GM18951 (cell line): ENCODE results near the gene VOPP1.

ENCODE experiments used
- POLR2A ChIP-seq: IDR thresholded peaks from 4 replicates; pipeline ENCODE4 v1.6.1; 2011; ENCODE audit warnings: mild to moderate bottlenecking; ENCODE audit not compliant: insufficient read length, insufficient read depth; ENCODE audit errors: extremely low read depth
- in situ Hi-C: fragments of 300-500 bp; cut with MboI; formaldehyde crosslinking; loops from one replicate; pipeline ENCODE4 v1.12.0; 2022; ENCODE audit warnings: low sequenced_read_pairs, mixed read lengths, inconsistent platforms; ENCODE audit not compliant: unreplicated experiment

VOPP1 gene

DNA sequence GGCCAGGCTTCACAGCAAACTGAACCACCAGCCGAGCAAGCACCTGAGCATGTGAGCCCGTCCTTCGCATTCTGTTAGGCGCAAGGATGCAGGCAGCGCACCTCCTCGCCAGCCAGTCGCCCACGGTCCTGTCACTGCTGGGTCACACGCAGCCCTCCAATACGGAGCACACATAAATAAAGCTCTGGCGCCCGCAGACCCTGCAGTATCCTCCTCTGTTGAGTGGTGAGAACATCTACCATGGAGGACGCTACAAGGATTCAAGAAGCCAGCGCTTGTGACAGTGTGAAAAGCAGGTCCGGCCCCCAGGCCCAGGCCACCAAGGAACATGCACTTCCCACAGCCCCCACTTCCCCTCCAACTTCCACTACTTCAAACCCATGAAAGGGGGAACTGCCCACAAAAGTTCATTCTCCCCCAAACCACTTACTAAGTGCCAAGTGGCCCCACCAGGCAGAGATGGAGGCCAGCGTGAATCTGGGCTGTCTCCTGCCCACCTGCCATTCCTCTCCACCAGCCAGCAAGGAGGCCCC, 34.8 kb downstream of the VOPP1 start:
- in situ Hi-C loops: no loop called here
- TF ChIP-seq POLR2A: no peak

DNA sequence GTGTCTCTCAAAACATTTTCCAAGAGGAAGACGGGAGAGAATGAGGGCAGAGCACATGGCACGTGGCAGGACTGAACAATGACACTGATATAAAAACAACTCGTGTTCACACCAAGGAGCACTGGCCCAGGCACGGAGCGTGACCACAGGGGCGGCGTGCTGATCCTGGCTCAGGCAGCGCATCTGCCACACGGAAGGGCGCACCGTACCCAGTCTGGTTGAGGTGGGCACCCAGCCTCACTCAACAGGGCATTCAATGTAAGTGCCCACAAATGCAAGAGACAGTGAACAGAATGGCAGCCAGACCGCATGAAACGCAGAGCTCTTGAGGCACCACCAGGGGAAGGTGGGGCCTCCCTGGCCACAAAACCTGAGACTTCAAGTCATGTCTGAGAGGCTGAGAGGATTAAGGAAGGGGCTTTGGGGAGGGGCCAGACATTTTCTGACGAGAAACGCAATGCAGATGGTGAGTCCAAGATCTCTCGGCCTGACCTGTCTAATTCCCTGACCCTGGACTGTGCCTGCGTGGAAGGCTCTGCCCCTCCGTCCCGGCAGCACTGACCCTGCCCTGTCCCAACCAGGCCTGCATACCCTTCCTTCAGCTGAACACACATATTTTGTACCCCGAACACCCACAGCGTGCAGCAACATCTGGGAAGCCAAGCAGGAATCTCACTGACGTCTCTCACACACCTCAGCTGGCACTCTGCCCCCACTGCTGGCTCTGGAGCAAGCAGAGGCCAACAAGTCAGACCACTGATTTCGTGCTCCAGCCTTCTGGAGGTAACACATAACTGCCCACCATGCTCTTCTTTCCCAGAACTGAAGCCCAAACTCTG, 35.5 kb downstream of the VOPP1 start:
- TF ChIP-seq POLR2A: no peak
- in situ Hi-C loops: no loop called here

DNA sequence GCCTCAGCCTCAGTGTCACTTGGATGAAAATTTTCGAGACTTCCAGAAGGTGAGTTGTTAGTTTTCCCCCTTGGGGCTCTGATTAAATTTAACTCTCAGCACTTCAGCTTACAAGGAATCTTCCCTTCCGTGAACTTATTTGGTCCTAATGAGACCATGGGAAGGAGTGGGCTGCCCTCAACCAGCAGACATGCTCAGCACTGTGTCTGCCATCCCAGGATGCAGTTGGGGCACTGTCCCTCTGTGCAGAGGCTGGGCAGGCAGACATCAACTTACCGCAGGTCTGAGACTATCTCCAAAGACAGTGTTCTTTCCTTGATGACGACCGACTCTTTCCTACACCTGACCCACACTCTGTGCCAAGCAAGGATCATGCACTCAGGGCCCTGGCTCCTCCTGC, 36.7 kb downstream of the VOPP1 start:
- TF ChIP-seq POLR2A: peak; percentile 6
- in situ Hi-C loops: no loop called here

DNA sequence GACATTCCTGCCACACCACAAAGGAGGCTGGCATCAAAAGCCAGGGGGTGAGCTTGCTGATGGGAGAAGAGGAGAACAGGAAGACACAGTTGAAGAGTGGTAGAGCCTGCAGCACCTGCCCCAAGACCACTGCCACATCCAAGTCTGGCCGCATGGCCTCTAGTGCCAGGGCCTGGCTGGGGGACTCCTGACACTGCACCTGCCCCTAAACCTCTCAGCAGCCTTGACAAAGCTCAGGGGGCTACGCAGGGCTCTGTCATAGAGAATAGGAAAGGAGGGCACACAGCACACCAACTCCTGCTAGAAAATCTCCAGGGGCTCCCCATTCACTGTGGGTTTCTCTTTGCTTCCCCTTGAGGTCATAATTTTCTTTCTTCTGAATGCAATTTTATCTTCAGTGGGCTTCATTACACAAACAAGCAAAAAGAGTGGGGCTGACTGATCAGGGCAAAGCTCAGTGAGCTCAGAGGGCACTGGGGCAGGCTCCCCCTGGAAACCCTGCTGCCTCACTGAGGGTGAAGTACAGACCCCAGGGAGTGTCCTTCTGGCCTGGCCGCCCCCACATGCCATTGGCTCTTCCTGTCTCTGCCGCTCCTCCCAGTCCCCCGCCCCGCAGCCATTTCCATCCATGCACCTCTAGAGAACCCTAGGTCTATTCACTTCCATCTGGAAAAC, 37.2 kb downstream of the VOPP1 start:
- peak; percentile 60 for TF ChIP-seq POLR2A
- in situ Hi-C loops: no loop called here

DNA sequence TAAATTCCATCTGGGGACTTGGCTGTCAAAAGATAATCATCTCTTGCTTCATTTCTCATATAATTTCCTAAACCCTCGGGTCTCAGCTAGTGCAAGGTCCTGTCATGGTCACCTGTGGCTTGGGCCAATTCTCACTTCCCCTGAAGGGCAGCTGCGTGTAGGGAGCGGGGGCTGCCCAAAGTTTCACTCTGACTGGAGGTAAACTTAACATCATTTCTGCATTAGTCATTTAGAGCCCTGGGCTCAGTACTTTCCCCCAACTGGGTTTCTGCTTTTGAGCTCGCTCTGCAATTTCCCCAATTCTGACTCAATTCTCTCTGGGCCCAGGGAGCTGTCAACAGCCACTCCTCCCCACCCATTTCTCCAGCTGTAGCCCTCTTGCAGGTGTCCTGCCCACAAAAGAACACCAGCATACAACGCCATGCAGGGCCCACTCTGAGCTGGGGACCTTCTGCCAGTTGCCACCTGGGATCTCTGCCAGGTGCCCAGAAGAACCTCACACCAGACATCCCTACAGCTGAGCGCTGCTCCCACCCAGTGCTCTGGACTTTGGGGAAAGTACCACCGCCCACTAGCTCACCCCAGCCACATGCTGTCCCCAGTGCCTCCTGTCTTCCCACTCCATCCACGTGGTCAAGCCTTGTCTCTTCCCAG, 37.9 kb downstream of the VOPP1 start:
- peak; percentile 56 for TF ChIP-seq POLR2A
- in situ Hi-C loops: no loop called here

DNA sequence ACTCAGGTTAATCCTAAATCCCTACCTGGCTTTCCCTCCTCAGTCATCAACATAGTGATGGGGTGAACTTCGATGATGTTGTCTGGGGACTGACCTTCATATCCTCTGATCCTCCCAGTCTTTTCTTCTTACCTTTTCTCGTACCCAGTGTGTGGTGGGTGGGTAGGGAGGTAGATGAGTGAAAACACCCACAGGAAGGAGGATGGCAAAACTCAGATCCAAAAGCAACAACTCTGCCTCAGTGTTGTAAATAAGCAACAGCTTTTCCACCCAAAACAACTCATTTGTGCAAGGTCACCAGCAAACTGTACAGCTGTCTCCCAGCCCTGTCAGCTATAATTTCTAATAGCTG, 38.6 kb downstream of the VOPP1 start:
- TF ChIP-seq POLR2A: no peak
- in situ Hi-C loops: no loop called here

DNA sequence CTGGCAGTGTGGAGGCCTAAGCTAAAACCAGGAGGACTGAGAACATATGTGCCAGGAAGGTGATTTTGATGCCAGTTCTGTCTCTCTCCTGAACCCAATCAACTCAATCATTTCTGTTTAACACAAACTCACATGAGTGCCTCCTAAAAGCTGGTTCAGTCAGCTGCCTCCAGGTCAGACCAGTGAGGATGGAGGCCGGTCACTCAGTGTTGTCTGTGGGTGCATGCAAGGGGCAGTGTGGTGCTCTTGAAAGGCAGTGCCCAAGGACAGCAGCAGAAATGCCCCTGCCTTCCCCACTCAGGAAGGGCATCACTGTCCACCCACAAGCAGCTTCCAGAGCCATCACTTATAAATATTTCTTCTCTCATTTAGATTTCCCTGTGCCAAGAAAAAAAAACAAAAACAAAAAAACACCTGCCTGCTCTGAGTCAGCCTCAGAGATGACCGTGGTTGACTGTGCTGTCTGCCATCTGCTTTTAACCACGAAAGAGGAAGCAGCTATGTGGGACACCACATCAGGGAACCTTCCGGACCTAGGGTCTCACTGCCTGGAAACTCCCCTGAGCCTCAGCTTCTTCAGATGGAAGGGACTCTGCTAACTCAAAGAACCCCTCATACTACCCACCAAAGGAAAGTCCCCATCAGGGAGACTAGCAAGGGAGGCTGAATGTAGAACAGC, 39.1 kb downstream of the VOPP1 start:
- in situ Hi-C loops: no loop called here
- TF ChIP-seq POLR2A: peak; percentile 29

DNA sequence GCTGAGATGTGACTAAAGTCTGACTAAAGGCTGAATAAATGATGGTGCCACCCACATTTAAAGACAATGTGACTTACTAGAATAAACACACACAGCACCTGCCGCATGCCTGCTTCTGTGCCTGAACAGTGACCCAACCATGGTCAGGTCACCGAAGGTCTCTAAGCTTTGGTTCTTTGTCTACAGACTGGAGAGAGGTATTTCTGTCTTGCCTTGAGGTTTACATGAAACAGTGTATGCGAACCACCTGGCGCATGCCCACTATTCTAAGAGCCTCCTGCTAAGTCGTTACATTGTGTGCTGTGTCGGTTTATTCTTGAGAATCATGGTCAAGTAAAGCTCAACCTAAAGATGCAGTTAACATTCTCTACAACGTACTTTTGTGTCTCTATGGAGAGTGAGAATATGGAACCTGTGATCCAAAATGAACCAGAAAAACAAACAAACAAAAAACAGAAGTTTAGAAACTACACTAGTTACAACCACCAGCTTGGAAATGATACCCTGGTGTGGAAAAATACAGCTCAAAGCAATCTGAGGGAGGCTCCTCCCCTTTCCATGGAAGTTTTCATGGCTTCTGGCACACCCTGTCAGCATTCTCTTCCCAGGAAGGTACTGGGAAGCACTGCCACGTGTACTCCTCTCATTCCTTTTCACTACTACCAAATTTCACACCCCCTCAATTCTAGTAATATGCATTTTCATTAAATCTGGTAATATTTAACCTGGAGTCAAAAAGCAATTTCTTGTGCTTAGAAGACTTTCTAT, 40.0 kb downstream of the VOPP1 start:
- TF ChIP-seq POLR2A: no peak
- in situ Hi-C loops: no loop called here

DNA sequence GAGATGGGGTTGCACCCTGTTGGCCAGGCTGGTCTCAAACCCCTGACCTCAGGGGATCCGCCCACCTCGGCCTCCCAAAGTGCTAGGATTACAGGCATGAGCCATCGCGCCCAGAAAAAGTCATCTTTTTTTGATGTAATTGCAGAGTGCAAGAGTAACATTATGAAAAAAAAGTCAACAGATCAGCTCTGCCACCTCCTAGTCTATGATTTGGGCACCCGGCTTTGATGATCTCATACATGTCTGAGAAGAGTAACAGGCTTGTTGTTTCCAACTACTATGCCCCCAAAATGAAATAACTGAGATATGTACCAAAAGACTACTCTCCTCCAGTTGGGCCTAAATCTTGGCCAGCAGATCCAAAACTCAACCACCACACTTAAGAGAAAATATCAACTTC, 40.8 kb downstream of the VOPP1 start:
- TF ChIP-seq POLR2A: no peak
- in situ Hi-C loops: no loop called here

DNA sequence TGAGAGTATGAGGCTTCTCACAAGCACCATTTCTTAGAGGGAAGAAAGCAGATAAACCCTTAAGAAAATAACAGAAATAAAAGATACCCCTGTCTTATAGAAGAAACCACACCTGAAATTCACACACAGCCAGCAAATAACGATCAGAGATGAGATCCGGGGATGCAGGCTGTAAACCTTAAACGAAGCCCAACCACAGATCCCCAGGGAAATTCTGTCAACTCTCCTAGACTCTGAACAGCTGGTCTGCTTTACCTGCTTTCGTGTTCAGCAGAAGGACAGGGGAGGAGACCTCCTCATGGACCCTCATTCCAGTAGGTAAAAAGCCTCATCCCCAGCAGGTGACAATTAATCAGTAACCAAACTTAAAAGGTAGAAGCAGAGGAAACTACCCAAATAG, 45.0 kb downstream of the VOPP1 start:
- in situ Hi-C loops: no loop called here
- TF ChIP-seq POLR2A: no peak

DNA sequence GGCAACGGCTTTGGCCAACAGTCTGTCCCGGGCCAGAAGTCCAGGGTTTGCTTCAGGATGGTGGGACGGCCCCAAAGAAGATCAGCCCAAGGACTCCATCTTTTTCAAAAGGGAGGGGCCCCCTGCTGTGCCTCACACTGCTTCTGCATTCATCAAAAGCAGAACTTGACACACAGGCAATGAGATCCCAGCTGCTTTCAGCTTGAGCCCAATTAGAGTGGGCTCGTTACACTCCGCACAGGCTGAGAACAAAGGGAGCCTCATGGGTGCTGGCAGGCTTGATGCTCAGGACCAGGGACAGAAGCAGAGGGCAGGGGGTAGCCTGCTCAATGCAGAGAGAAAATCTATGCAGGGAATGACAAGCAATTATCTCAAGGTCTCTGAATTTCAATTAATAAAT, 45.5 kb downstream of the VOPP1 start:
- no peak for TF ChIP-seq POLR2A
- in situ Hi-C loops: no loop called here

DNA sequence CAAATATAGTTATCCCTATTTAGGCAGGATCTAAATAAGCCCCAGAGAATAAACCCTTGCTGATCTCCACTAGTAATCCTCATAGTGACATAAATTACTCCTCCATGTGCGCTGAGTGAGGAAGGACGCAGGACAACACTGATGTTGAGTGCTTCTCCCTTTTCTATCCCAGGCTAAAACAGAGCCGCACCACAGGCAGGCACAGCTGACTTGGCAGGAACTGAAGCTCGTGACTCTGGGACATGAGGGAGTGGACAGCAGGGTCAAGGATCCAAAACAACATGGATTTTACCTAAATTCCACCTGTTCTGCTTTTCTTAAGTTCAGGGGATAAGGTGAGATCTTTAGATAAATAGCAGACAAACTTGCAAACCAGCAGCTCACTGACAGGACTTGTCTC, 46.0 kb downstream of the VOPP1 start:
- TF ChIP-seq POLR2A: no peak
- in situ Hi-C loops: no loop called here
